ENCODE results near the gene TPST2.

Gene TPST2

GRCh38 chr22:26610996-26611395 lies 21.1 kb upstream of the TPST2 start:
- TF ChIP-seq, protein P1, sequence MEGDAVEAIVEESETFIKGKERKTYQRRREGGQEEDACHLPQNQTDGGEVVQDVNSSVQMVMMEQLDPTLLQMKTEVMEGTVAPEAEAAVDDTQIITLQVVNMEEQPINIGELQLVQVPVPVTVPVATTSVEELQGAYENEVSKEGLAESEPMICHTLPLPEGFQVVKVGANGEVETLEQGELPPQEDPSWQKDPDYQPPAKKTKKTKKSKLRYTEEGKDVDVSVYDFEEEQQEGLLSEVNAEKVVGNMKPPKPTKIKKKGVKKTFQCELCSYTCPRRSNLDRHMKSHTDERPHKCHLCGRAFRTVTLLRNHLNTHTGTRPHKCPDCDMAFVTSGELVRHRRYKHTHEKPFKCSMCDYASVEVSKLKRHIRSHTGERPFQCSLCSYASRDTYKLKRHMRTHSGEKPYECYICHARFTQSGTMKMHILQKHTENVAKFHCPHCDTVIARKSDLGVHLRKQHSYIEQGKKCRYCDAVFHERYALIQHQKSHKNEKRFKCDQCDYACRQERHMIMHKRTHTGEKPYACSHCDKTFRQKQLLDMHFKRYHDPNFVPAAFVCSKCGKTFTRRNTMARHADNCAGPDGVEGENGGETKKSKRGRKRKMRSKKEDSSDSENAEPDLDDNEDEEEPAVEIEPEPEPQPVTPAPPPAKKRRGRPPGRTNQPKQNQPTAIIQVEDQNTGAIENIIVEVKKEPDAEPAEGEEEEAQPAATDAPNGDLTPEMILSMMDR (IDR thresholded peaks at IDR 0.05; ENCODE audit: low read depth, low read length): no peak
- peak in 1 of 2 donors; percentile 57 for DNase-seq (ENCODE audit: low read depth in 2 of 2)
- no peak overlapping the region for H3K4me3 ChIP-seq (replicated peaks in 1 of 2; ENCODE audit: low read depth in 2 of 2, low read length in 2 of 2)

DNA sequence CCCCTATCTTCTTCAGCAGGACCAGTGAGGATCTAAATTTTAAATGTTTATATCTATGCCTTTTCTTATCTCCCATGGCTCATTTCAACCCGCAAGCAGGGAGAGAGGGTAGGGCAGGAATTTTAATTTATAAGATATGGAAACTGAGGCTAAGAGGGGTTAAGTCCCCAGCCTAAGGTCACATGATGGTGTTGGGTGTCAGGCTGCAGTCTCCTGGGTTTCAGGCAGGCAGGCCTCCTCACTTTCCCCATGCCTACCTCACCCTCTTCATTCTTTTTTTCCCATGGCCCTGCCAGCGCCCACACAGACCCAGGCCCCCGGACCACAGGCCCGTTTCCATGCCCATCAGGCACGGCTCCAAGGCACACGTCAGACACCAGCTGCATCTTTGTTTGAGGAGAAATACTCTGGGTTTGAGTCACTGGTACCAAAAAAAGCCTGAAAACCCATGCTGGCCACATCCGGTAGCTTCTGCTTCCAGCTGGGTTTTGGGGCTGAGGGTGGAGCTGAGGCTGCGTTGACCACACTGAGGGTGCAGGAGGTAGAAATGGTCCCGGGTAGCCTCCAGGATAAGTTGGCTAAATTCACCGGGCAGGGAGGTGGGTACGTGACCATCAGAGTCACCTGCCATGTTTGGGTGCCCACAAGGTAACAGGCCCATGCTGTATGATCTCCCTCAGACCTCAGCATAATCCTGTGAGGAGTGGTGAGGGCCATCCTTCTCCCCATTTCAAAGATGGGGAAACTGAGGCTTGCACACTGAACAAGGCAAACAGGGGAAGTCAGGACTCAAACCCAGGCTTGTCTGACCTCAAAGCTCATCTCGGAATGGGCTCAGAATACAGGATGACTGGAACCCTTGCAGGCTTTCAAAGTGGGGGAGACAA lies 20.4 kb upstream of the TPST2 start:
- DNase-seq (ENCODE audit: low read depth in 2 of 2): peak; percentile 86 to 95
- H3K4me3 ChIP-seq (replicated peaks in 1 of 2; ENCODE audit: low read depth in 2 of 2, low read length in 2 of 2): no peak overlapping the region
- TF ChIP-seq, protein P1 (IDR thresholded peaks at IDR 0.05; ENCODE audit: low read depth, low read length): no peak

DNA sequence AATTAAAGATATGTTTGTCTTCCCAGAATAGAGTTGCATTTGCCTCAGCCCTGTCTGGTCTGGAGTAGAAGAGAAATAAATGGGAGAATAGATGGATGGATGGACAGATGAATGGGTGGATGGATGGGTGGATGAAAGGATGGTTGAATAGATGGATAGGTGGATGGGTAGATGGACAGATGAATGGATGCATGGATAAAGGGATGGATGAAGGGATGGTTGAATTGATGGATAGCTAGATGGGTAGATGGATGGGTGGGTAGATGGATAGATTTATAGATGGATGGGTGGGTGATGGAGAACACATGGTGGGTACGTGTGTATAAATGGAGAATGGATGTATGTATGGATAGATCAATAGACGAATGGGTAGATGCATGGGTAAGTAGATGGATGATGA lies 19.4 kb upstream of the TPST2 start:
- TF ChIP-seq, protein P1 (IDR thresholded peaks at IDR 0.05; ENCODE audit: low read depth, low read length): no peak
- DNase-seq (ENCODE audit: low read depth in 2 of 2): no peak
- no peak overlapping the region for H3K4me3 ChIP-seq (replicated peaks in 1 of 2; ENCODE audit: low read depth in 2 of 2, low read length in 2 of 2)

DNA sequence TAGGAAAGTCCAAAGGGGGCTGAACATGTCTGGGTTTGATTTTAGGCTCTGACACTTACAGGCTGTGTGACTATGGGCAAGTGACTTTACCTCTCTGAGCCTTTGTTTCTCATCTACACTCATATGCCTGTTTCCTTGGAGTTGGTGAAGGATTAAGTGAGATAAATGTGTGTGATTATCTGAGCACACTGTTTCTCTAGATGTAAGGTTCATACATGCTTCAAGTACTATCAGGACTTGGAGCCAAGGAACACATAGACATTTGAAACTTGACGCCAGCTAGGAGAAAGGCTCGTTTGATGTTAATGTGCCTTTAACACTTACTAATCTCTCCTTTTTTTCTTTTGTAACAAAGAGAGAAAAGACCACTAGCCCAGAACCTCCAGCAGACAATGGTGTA lies 18.2 kb upstream of the TPST2 start:
- TF ChIP-seq, protein P1 (IDR thresholded peaks at IDR 0.05; ENCODE audit: low read depth, low read length): no peak
- DNase-seq (ENCODE audit: low read depth in 2 of 2): no peak
- H3K4me3 ChIP-seq (replicated peaks in 1 of 2; ENCODE audit: low read depth in 2 of 2, low read length in 2 of 2): no peak overlapping the region

- H3K4me3 ChIP-seq (replicated peaks in 1 of 2; ENCODE audit: low read depth in 2 of 2, low read length in 2 of 2): no peak overlapping the region
- DNase-seq (ENCODE audit: low read depth in 2 of 2): peak; percentile 41 to 83
- TF ChIP-seq, protein P1 (IDR thresholded peaks at IDR 0.05; ENCODE audit: low read depth, low read length): no peak
These were observed 16.7 kb upstream of the TPST2 start for GRCh38 chr22:26606611-26607010.

GRCh38 chr22:26604368-26604767 lies 14.4 kb upstream of the TPST2 start:
- DNase-seq (ENCODE audit: low read depth in 2 of 2): no peak
- TF ChIP-seq, protein P1 (IDR thresholded peaks at IDR 0.05; ENCODE audit: low read depth, low read length): no peak
- no peak overlapping the region for H3K4me3 ChIP-seq (replicated peaks in 1 of 2; ENCODE audit: low read depth in 2 of 2, low read length in 2 of 2)
